H9 (cell line): Measurements from ENCODE around the gene ITGA8. TPM values are rescaled to one million over a fixed set of nuclear protein-coding genes. Genes with fewer than 3 reads are reported as not detected.

ENCODE experiments used
- DNase-seq: peaks from one replicate; pipeline ENCODE4 v3.0.0-alpha.2; 2017
- H2AFZ ChIP-seq: one replicate; pipeline ENCODE4 v1.6.1; 2013; ENCODE audit warnings: mild to moderate bottlenecking, low read length, control low read depth, moderate library complexity
- H2AK5ac ChIP-seq: 2 replicates; pipeline ENCODE4 v1.6.1; 2013; ENCODE audit warnings: low read length, control low read depth, mixed read lengths; ENCODE audit not compliant: insufficient read length
- H2BK120ac ChIP-seq: one replicate; pipeline ENCODE4 v1.6.1; 2013; ENCODE audit warnings: low read depth, mild to moderate bottlenecking, low read length, control low read depth, inconsistent platforms; ENCODE audit not compliant: poor library complexity, severe bottlenecking
- H2BK12ac ChIP-seq: 2 replicates; pipeline ENCODE4 v1.6.1; 2013; ENCODE audit warnings: low read length, control low read depth, mixed read lengths, low read depth; ENCODE audit not compliant: insufficient read length
- H2BK15ac ChIP-seq: 2 replicates; pipeline ENCODE4 v1.6.1; 2013; ENCODE audit warnings: low read depth, low read length, control low read depth
- H2BK20ac ChIP-seq: one replicate; pipeline ENCODE4 v1.6.1; 2013; ENCODE audit warnings: low read depth, mild to moderate bottlenecking, low read length, control low read depth, inconsistent platforms; ENCODE audit not compliant: poor library complexity, severe bottlenecking
- H2BK5ac ChIP-seq: 2 replicates; pipeline ENCODE4 v1.6.1; 2013; ENCODE audit warnings: low read length, control low read depth, mixed read lengths; ENCODE audit not compliant: insufficient read length
- H3K14ac ChIP-seq: 2 replicates; pipeline ENCODE4 v1.6.1; 2013; ENCODE audit warnings: low read length, control low read depth; ENCODE audit not compliant: insufficient read depth
- H3K18ac ChIP-seq: 2 replicates; pipeline ENCODE4 v1.6.1; 2013; ENCODE audit warnings: low read depth, mild to moderate bottlenecking, mixed read lengths, low read length, control low read depth; ENCODE audit not compliant: insufficient read length
- H3K23ac ChIP-seq: 2 replicates; pipeline ENCODE4 v1.6.1; 2013; ENCODE audit warnings: low read length, control low read depth, mixed read lengths, low read depth; ENCODE audit not compliant: insufficient read length
- H3K23me2 ChIP-seq: 2 replicates; pipeline ENCODE4 v1.6.1; 2013; ENCODE audit warnings: low read depth, mild to moderate bottlenecking, mixed read lengths, low read length, control low read depth; ENCODE audit not compliant: insufficient read length, poor library complexity, severe bottlenecking
- H3K27ac ChIP-seq: 2 replicates; pipeline ENCODE4 v1.5.1; 2013; ENCODE audit warnings: low read length, control low read depth, mixed read lengths, low read depth; ENCODE audit not compliant: insufficient read length
- H3K27me3 ChIP-seq: 2 replicates; pipeline ENCODE4 v1.6.1; 2013; ENCODE audit warnings: low read length, control low read depth, inconsistent platforms; ENCODE audit not compliant: insufficient read depth
- H3K4ac ChIP-seq: 2 replicates; pipeline ENCODE4 v1.6.1; 2013; ENCODE audit warnings: low read depth, mild to moderate bottlenecking, control low read depth, inconsistent platforms, low read length, moderate library complexity
- H3K4me1 ChIP-seq: 2 replicates; pipeline ENCODE4 v1.6.1; 2013; ENCODE audit warnings: low read length, control low read depth, inconsistent platforms; ENCODE audit not compliant: insufficient read depth
- H3K4me2 ChIP-seq: 2 replicates; pipeline ENCODE4 v1.6.1; 2013; ENCODE audit warnings: low read length, control low read depth, mixed read lengths; ENCODE audit not compliant: insufficient read length, insufficient read depth
- H3K56ac ChIP-seq: 2 replicates; pipeline ENCODE4 v1.6.1; 2013; ENCODE audit warnings: low read depth, mild to moderate bottlenecking, mixed read lengths, low read length, control low read depth; ENCODE audit not compliant: insufficient read length
- H3K79me1 ChIP-seq: 2 replicates; pipeline ENCODE4 v1.6.1; 2013; ENCODE audit warnings: low read depth, mild to moderate bottlenecking, moderate library complexity, low read length, control low read depth, inconsistent platforms; ENCODE audit not compliant: insufficient read depth, poor library complexity, severe bottlenecking
- H3K79me2 ChIP-seq: 2 replicates; pipeline ENCODE4 v1.6.1; 2013; ENCODE audit warnings: low read length, control low read depth, inconsistent platforms; ENCODE audit not compliant: insufficient read depth
- H3K9ac ChIP-seq: 2 replicates; pipeline ENCODE4 v1.6.1; 2013; ENCODE audit warnings: low read length, control low read depth, mixed read lengths; ENCODE audit not compliant: insufficient read length; ENCODE audit errors: extremely low read depth
- H3K9me3 ChIP-seq: one replicate; pipeline ENCODE4 v1.6.1; 2013; ENCODE audit warnings: low read depth, low read length, inconsistent platforms; ENCODE audit not compliant: control insufficient read depth
- H3T11ph ChIP-seq: one replicate; pipeline ENCODE4 v1.6.1; 2013; ENCODE audit warnings: mild to moderate bottlenecking, low read length, control low read depth, inconsistent platforms
- H4K20me1 ChIP-seq: one replicate; pipeline ENCODE4 v1.6.1; 2013; ENCODE audit not compliant: control insufficient read depth, insufficient read length, insufficient read depth
- H4K5ac ChIP-seq: 2 replicates; pipeline ENCODE4 v1.6.1; 2013; ENCODE audit warnings: low read depth, mild to moderate bottlenecking, mixed read lengths, low read length, control low read depth; ENCODE audit not compliant: insufficient read length
- H4K8ac ChIP-seq: replicated peaks from 2 replicates; pipeline ENCODE4 v1.6.1; 2013; ENCODE audit warnings: low read length, control low read depth, mixed read lengths, low read depth; ENCODE audit not compliant: insufficient read length
- H4K91ac ChIP-seq: 2 replicates; pipeline ENCODE4 v1.6.1; 2013; ENCODE audit warnings: low read depth, mild to moderate bottlenecking, moderate library complexity, mixed read lengths, low read length, control low read depth; ENCODE audit not compliant: insufficient read length
- H3K27ac Mint-ChIP-seq, 3 experiments: 2 replicates in 2 of 3; 3 replicates in 1 of 3; pipeline ENCODE4 v1.8.0; 2020 to 2021; ENCODE audit warnings: mixed read lengths in 3 of 3, mild to moderate bottlenecking in 1 of 3, moderate library complexity in 1 of 3
- H3K27me3 Mint-ChIP-seq: 2 replicates; pipeline ENCODE4 v1.8.0; 2021; ENCODE audit warnings: low read depth, mild to moderate bottlenecking, moderate library complexity, mixed read lengths
- H3K36me3 Mint-ChIP-seq, 3 experiments: 2 replicates in 2 of 3; 3 replicates in 1 of 3; pipeline ENCODE4 v1.8.0; 2020 to 2021; ENCODE audit warnings: low read depth in 3 of 3, mixed read lengths in 3 of 3; ENCODE audit not compliant: insufficient read depth in 1 of 3
- H3K4me1 Mint-ChIP-seq, 2 experiments: 2 replicates each; pipeline ENCODE4 v1.8.0; 2020; ENCODE audit warnings: mixed read lengths in 2 of 2
- H3K4me3 Mint-ChIP-seq, 2 experiments: 2 replicates in 1 of 2; 3 replicates in 1 of 2; pipeline ENCODE4 v1.8.0; 2020 to 2021; ENCODE audit warnings: mild to moderate bottlenecking in 2 of 2, mixed read lengths in 2 of 2, moderate library complexity in 1 of 2
- H3K9me3 Mint-ChIP-seq, 2 experiments: 2 replicates in 1 of 2; 3 replicates in 1 of 2; pipeline ENCODE4 v1.8.0; 2020; ENCODE audit warnings: mild to moderate bottlenecking in 2 of 2, mixed read lengths in 2 of 2, moderate library complexity in 1 of 2
- WGBS: extraction: QIAGEN DNeasy Blood & Tissue Kit; methylation state at CpG from one replicate; pipeline ENCODE4 v1.1.7; 2013; ENCODE audit warnings: missing lambda C conversion rate, low lambda C conversion rate, mixed read lengths; ENCODE audit not compliant: insufficient read length; ENCODE audit errors: extremely low coverage; 5-methylcytosine and 5-hydroxymethylcytosine counted together
- total RNA-seq: library from RNA; stranded (reverse); gene quantifications from 2 replicates; pipeline ENCODE4 v1.2.1, GENCODE V29; 2021
- TF ChIP-seq, protein P1 (sequence below): fragments of 200-600 bp; sonication (generic); conservative IDR thresholded peaks from 3 replicates; pipeline ENCODE4 v1.8.0; 2021; ENCODE audit warnings: antibody characterized with exemption, mild to moderate bottlenecking

Gene ITGA8
- total RNA-seq, 1 experiment from 2014 or later, result not detected

DNA sequence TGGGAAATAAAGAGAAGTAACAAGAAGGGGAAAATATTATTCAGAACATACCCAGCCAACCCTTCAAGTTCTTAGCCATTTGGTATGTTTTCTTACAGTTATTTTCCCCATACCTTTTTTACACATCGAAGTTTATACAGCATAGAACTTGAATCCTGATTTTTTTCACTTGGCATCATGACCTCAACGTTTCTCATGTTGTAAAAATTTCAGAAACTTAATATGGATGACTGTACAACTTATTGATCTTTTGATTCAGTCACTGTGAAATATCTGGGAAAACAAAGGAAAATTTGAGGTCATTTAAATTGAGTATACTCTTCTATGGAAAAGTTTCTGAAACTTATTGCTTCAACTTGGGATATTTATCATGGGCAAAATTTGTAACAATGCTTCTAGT is 245.1 kb downstream of the ITGA8 start:
- Histone ChIP-seq H2BK20ac (no peak overlapping the region), H2BK5ac (no peak overlapping the region), H3K27me3 (peaks cover 58% of the 10 kb centered on the region), H3K56ac (no peak overlapping the region), H3K23me2 (peaks cover 2% of the 10 kb centered on the region), H3K9ac (no peak overlapping the region), H2BK15ac (no peak overlapping the region), H3K23ac (no peak overlapping the region), H2AK5ac (no peak overlapping the region), H3K4me1 (no peaks in the 10 kb centered on the region; the same call in 1 of the 2 replicates), H3K27ac (no peak overlapping the region), H4K5ac (no peak overlapping the region), H4K91ac (no peak overlapping the region), H2BK12ac (no peak overlapping the region), H3K9me3 (no peaks in the 10 kb centered on the region), H3K79me1 (no peaks in the 10 kb centered on the region), H3K14ac (no peak overlapping the region), H2AFZ (no peak overlapping the region), H4K8ac (no peak overlapping the region), H4K20me1 (no peaks in the 10 kb centered on the region), H3K18ac (no peak overlapping the region), H3T11ph (no peak overlapping the region), H2BK120ac (no peak overlapping the region), H3K4ac (no peak overlapping the region), H3K79me2 (no peaks in the 10 kb centered on the region), H3K4me2 (no peak overlapping the region)
- Mint-ChIP-seq H3K27ac (no peak overlapping the region), H3K9me3 (peaks cover 3 to 9% of the 10 kb centered on the region in 2 experiments; a peak in 3 of 5 replicates), H3K36me3 (peaks cover 0 to 5% (median 0%) of the 10 kb centered on the region in 3 experiments; a peak in 1 of 7 replicates), H3K27me3 (peaks cover 99% of the 10 kb centered on the region), H3K4me3 (no peak overlapping the region), H3K4me1 (peaks cover 45 to 52% of the 10 kb centered on the region in 2 experiments)
- no CpG with 5 or more reads among the region's 2 CpGs for WGBS
- DNase-seq, result no peak
- TF ChIP-seq, protein P1, sequence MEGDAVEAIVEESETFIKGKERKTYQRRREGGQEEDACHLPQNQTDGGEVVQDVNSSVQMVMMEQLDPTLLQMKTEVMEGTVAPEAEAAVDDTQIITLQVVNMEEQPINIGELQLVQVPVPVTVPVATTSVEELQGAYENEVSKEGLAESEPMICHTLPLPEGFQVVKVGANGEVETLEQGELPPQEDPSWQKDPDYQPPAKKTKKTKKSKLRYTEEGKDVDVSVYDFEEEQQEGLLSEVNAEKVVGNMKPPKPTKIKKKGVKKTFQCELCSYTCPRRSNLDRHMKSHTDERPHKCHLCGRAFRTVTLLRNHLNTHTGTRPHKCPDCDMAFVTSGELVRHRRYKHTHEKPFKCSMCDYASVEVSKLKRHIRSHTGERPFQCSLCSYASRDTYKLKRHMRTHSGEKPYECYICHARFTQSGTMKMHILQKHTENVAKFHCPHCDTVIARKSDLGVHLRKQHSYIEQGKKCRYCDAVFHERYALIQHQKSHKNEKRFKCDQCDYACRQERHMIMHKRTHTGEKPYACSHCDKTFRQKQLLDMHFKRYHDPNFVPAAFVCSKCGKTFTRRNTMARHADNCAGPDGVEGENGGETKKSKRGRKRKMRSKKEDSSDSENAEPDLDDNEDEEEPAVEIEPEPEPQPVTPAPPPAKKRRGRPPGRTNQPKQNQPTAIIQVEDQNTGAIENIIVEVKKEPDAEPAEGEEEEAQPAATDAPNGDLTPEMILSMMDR, result no peak
